Duodenal mucosa (tissue), 2 donors: ENCODE data around the gene ZBTB44.
"Not testable (repeated sequence)": the region's sequence is repeated elsewhere in the genome, so short reads cannot be mapped to it uniquely, and the experiment has no call there.

ENCODE experiments used
- H3K27ac ChIP-seq: one replicate; pipeline ENCODE4 v1.7.0; 2013; ENCODE audit warnings: low read depth, low read length
- H3K27me3 ChIP-seq, 2 donors: one replicate each; pipeline ENCODE4 v1.7.0; 2013; ENCODE audit warnings: low read length in 2 of 2, control low read depth in 1 of 2; ENCODE audit not compliant: insufficient read depth in 2 of 2, control insufficient read depth in 1 of 2
- H3K36me3 ChIP-seq, 2 donors: one replicate each; pipeline ENCODE4 v1.7.0; 2013; ENCODE audit warnings: low read length in 2 of 2, control low read depth in 1 of 2; ENCODE audit not compliant: insufficient read depth in 2 of 2, control insufficient read depth in 1 of 2
- H3K4me1 ChIP-seq, 2 donors: one replicate each; pipeline ENCODE4 v1.7.0; 2013; ENCODE audit warnings: low read length in 2 of 2, control low read depth in 1 of 2; ENCODE audit not compliant: insufficient read depth in 2 of 2, control insufficient read depth in 1 of 2
- H3K4me3 ChIP-seq, 2 donors: one replicate each; pipeline ENCODE4 v1.7.0; 2013; ENCODE audit warnings: low read length in 2 of 2, low read depth in 1 of 2
- H3K9ac ChIP-seq, 2 donors: one replicate each; pipeline ENCODE4 v1.7.0; 2013; ENCODE audit warnings: low read length in 2 of 2, low read depth in 1 of 2
- H3K9me3 ChIP-seq, 2 donors: one replicate each; pipeline ENCODE4 v1.7.0; 2013; ENCODE audit warnings: low read length in 2 of 2, control low read depth in 1 of 2; ENCODE audit not compliant: control insufficient read depth in 1 of 2

The ZBTB44 gene

GRCh38 chr11:130251763-130252162 is 63.0 kb downstream of the ZBTB44 start:
- H3K9me3 ChIP-seq, H3K4me3 ChIP-seq, H3K27ac ChIP-seq, H3K27me3 ChIP-seq, H3K36me3 ChIP-seq, H3K4me1 ChIP-seq, H3K9ac ChIP-seq: not testable (repeated sequence)

- H3K27ac ChIP-seq, H3K9me3 ChIP-seq, H3K4me3 ChIP-seq, H3K27me3 ChIP-seq, H3K4me1 ChIP-seq, H3K36me3 ChIP-seq, H3K9ac ChIP-seq: not testable (repeated sequence)
Measured at GRCh38 chr11:130249929-130250328, 64.8 kb downstream of the ZBTB44 start.

DNA sequence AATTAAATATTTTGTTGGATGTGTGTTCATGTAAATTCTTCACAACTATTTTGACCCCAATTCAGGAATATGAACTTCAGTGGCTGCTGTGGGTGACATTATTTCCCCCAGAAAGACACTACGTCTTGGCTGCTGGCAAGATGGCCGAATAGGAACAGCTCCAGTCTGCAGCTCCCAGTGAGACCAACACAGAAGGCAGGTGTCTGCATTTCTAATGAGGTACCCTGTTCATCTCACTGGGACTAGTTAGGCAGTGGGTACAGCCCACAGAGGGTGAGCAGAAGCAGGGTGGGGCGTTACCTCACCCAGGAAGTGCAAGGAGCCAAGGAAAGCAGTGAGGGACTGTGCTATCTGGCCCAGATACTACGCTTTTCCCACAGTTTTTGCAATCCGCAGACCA is 65.3 kb downstream of the ZBTB44 start:
- no peaks in the 10 kb centered on the region for H3K27me3 ChIP-seq

GRCh38 chr11:130247319-130247718 is 67.4 kb downstream of the ZBTB44 start:
- peaks cover 3 to 10% of the 10 kb centered on the region in 2 donors for H3K4me1 ChIP-seq
- H3K36me3 ChIP-seq, result peaks cover 0 to 3% of the 10 kb centered on the region in 2 donors
- no peak overlapping the region for H3K27ac ChIP-seq
- H3K9ac ChIP-seq, result no peak overlapping the region
- H3K9me3 ChIP-seq, result no peaks in the 10 kb centered on the region
- no peaks in the 10 kb centered on the region for H3K27me3 ChIP-seq
- H3K4me3 ChIP-seq, result no peak overlapping the region

More for the DNA sequence above, 65.3 kb downstream of the ZBTB44 start:
- H3K9me3 ChIP-seq, result no peaks in the 10 kb centered on the region
- no peak overlapping the region for H3K27ac ChIP-seq
- H3K4me1 ChIP-seq, result no peaks in the 10 kb centered on the region
- H3K9ac ChIP-seq, result no peak overlapping the region
- H3K4me3 ChIP-seq, result no peak overlapping the region
- H3K36me3 ChIP-seq, result peaks cover 0 to 3% of the 10 kb centered on the region in 2 donors

GRCh38 chr11:130246738-130247137 is 68.0 kb downstream of the ZBTB44 start:
- no peak overlapping the region for H3K4me3 ChIP-seq
- H3K9ac ChIP-seq, result no peak overlapping the region
- peaks cover 3 to 10% of the 10 kb centered on the region in 2 donors for H3K4me1 ChIP-seq
- H3K36me3 ChIP-seq, result peaks cover 0 to 3% of the 10 kb centered on the region in 2 donors
- no peaks in the 10 kb centered on the region for H3K9me3 ChIP-seq
- H3K27ac ChIP-seq, result no peak overlapping the region
- no peaks in the 10 kb centered on the region for H3K27me3 ChIP-seq

DNA sequence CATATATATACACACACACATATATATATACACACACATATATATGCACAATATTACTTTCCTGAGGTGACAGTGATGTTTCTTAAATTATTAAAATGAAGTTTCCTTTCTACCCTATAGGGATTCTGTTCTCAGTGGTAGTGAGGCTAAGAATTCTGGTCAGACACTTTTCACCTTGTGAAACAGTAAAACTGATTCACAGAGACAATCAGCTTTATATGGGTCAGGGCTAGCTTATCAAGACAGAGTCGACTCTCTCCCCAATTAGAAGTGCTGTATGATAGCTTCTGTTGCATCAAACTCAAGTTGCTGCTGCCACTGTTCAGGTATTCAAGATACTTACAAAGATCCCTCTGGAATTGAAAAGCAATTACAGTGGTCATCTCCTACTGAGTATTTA is 68.4 kb downstream of the ZBTB44 start:
- Histone ChIP-seq H3K9me3 (no peaks in the 10 kb centered on the region), H3K4me1 (peaks cover 3 to 10% of the 10 kb centered on the region in 2 donors), H3K27ac (no peak overlapping the region), H3K36me3 (peaks cover 0 to 3% of the 10 kb centered on the region in 2 donors), H3K4me3 (no peak overlapping the region), H3K27me3 (no peaks in the 10 kb centered on the region), H3K9ac (no peak overlapping the region)

- not testable (repeated sequence) for H3K27ac ChIP-seq, H3K27me3 ChIP-seq, H3K9ac ChIP-seq, H3K4me3 ChIP-seq, H3K9me3 ChIP-seq, H3K36me3 ChIP-seq
- peaks cover 3 to 10% of the 10 kb centered on the region in 2 donors for H3K4me1 ChIP-seq
Measured at GRCh38 chr11:130245375-130245774, 69.3 kb downstream of the ZBTB44 start.

- no peak overlapping the region for H3K4me3 ChIP-seq
- no peaks in the 10 kb centered on the region for H3K9me3 ChIP-seq
- no peak overlapping the region for H3K9ac ChIP-seq
- H3K27me3 ChIP-seq, result no peaks in the 10 kb centered on the region
- no peaks in the 10 kb centered on the region for H3K36me3 ChIP-seq
- H3K27ac ChIP-seq, result no peak overlapping the region
- H3K4me1 ChIP-seq, result peaks cover 3 to 10% of the 10 kb centered on the region in 2 donors
Measured at GRCh38 chr11:130244848-130245247, 69.9 kb downstream of the ZBTB44 start.

GRCh38 chr11:130243816-130244215 is 70.9 kb downstream of the ZBTB44 start:
- H3K4me1 ChIP-seq, result peaks cover 3 to 10% of the 10 kb centered on the region in 2 donors
- no peaks in the 10 kb centered on the region for H3K9me3 ChIP-seq
- H3K9ac ChIP-seq, result no peak overlapping the region
- H3K36me3 ChIP-seq, result peaks cover 0 to 5% of the 10 kb centered on the region in 2 donors
- H3K4me3 ChIP-seq, result peak overlapping the region in 1 of 2 donors; percentile 11
- no peak overlapping the region for H3K27ac ChIP-seq
- H3K27me3 ChIP-seq, result no peaks in the 10 kb centered on the region

- Histone ChIP-seq H3K9me3 (no peaks in the 10 kb centered on the region), H3K4me3 (no peak overlapping the region), H3K36me3 (peaks cover under 1 to 23% of the 10 kb centered on the region in 2 donors), H3K9ac (no peak overlapping the region), H3K27me3 (no peaks in the 10 kb centered on the region), H3K4me1 (peaks cover 3 to 10% of the 10 kb centered on the region in 2 donors), H3K27ac (no peak overlapping the region)
Measured at GRCh38 chr11:130241713-130242112, 73.0 kb downstream of the ZBTB44 start.
